Ishikawa (cell line): ENCODE results near the gene PHOSPHO2.

ENCODE experiments used
- CEBPB ChIP-seq: IDR thresholded peaks from 2 replicates; pipeline ENCODE4 v1.6.1; 2012
- CREB1 ChIP-seq: IDR thresholded peaks from 2 replicates; pipeline ENCODE4 v1.6.1; 2012; ENCODE audit warnings: low read depth
- EGR1 ChIP-seq: IDR thresholded peaks from 2 replicates; pipeline ENCODE4 v1.6.1; 2012
- EP300 ChIP-seq: IDR thresholded peaks from 2 replicates; pipeline ENCODE4 v1.6.1; 2012; ENCODE audit warnings: borderline replicate concordance
- FOXM1 ChIP-seq: IDR thresholded peaks from 2 replicates; pipeline ENCODE4 v1.6.1; 2012; ENCODE audit warnings: low read depth, borderline replicate concordance
- NFIC ChIP-seq: IDR thresholded peaks from 2 replicates; pipeline ENCODE4 v1.6.1; 2012
- RAD21 ChIP-seq: IDR thresholded peaks from 2 replicates; pipeline ENCODE4 v1.6.1; 2012; ENCODE audit warnings: low read depth
- REST ChIP-seq: IDR thresholded peaks from 2 replicates; pipeline ENCODE4 v1.6.1; 2012; ENCODE audit warnings: low read depth, mild to moderate bottlenecking
- TAF1 ChIP-seq: IDR thresholded peaks from 2 replicates; pipeline ENCODE4 v1.6.1; 2012; ENCODE audit warnings: low read depth, mild to moderate bottlenecking
- TCF12 ChIP-seq: IDR thresholded peaks from 2 replicates; pipeline ENCODE4 v1.6.1; 2012; ENCODE audit warnings: low read depth
- TEAD4 ChIP-seq: IDR thresholded peaks from 2 replicates; pipeline ENCODE4 v1.6.1; 2012
- USF1 ChIP-seq: IDR thresholded peaks from 2 replicates; pipeline ENCODE4 v1.6.1; 2012
- YY1 ChIP-seq: IDR thresholded peaks from 2 replicates; pipeline ENCODE4 v1.6.1; 2012; ENCODE audit warnings: low read depth
- ZBTB7A ChIP-seq: IDR thresholded peaks from 2 replicates; pipeline ENCODE4 v1.6.1; 2012; ENCODE audit warnings: low read depth
- TF ChIP-seq, protein P1 (sequence below): IDR thresholded peaks from 2 replicates; pipeline ENCODE4 v1.6.1; 2012

PHOSPHO2 gene

GRCh38 chr2:169713331-169713730 is 19.1 kb downstream of the PHOSPHO2 start:
- TF ChIP-seq TAF1 (no peak), TEAD4 (no peak), REST (no peak), EP300 (no peak), ZBTB7A (no peak), CREB1 (no peak), YY1 (no peak), FOXM1 (no peak), USF1 (no peak)
- TF ChIP-seq, protein P1, sequence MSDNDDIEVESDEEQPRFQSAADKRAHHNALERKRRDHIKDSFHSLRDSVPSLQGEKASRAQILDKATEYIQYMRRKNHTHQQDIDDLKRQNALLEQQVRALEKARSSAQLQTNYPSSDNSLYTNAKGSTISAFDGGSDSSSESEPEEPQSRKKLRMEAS = no peak

DNA sequence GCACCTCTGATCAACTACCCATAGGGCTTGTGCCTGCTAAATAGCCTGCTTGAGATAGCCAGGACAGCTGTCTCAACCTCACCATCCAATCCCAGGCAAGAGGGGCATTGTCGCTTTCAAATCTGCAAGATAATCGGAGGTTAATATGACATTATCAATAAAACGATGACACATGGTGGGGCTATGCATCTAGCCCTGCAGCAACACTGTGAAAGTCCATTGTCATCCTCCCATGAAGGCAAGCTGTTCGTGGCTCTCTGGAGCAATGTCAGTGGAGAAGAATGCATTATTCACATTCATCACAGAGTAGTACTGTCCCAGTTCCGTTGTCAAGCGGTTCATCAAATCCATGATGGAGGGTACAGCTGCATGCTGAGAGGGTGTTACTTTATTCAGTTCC is 20.4 kb downstream of the PHOSPHO2 start:
- no peak for TF ChIP-seq YY1
- no peak for TF ChIP-seq REST
- TF ChIP-seq NFIC = no peak
- TF ChIP-seq CEBPB = no peak
- TF ChIP-seq ZBTB7A = no peak
- no peak for TF ChIP-seq TAF1
- no peak for TF ChIP-seq USF1
- no peak for TF ChIP-seq EP300
- TF ChIP-seq TCF12 = no peak
- no peak for TF ChIP-seq TEAD4
- no peak for TF ChIP-seq CREB1
- TF ChIP-seq FOXM1 = no peak
- no peak for TF ChIP-seq EGR1

GRCh38 chr2:169715379-169716237 is 21.3 kb downstream of the PHOSPHO2 start:
- TF ChIP-seq, protein P1 = no peak
- no peak for TF ChIP-seq REST
- no peak for TF ChIP-seq TCF12
- TF ChIP-seq TAF1 = no peak
- TF ChIP-seq EP300 = no peak
- no peak for TF ChIP-seq CEBPB
- no peak for TF ChIP-seq CREB1
- TF ChIP-seq YY1 = no peak
- no peak for TF ChIP-seq FOXM1
- TF ChIP-seq ZBTB7A = no peak
- TF ChIP-seq EGR1 = no peak
- TF ChIP-seq RAD21 = no peak
- TF ChIP-seq NFIC = no peak
- TF ChIP-seq TEAD4 = no peak
- no peak for TF ChIP-seq USF1
